Motor neuron (in vitro differentiated cells): ENCODE results near the gene CHFR. TPM values are rescaled to one million over a fixed set of nuclear protein-coding genes. Genes with fewer than 3 reads are reported as not detected.
"Not testable (repeated sequence)": the region's sequence is repeated elsewhere in the genome, so short reads cannot be mapped to it uniquely, and the experiment has no call there.

Source experiments
- ATAC-seq, 8 experiments: fragments of 200-7000 bp; cut with Tn5 transposase; replicated peaks in 6 of 8; 2 replicates each; pipeline ENCODE4 v1.8.0; 2021; ENCODE audit warnings: mild to moderate bottlenecking in 8 of 8, moderate library complexity in 8 of 8
- H3K27ac ChIP-seq, 2 donors: fragments of 250-450 bp; sonication (Bioruptor Pico); 2 replicates each; pipeline ENCODE4 v1.9.0; 2021; ENCODE audit warnings: antibody characterized with exemption in 2 of 2, mild to moderate bottlenecking in 2 of 2, moderate library complexity in 1 of 2
- H3K4me1 ChIP-seq, 2 donors: fragments of 250-450 bp; sonication (Bioruptor Pico); replicated peaks in 1 of 2; 2 replicates each; pipeline ENCODE4 v1.6.1; 2021; ENCODE audit warnings: antibody characterized with exemption in 2 of 2, mild to moderate bottlenecking in 2 of 2, moderate library complexity in 1 of 2
- H3K4me3 ChIP-seq, 5 donors: fragments of 250-450 bp; sonication (Bioruptor Pico); 2 replicates each; pipeline ENCODE4 v1.9.0; 2021; ENCODE audit warnings: antibody characterized with exemption in 5 of 5, mild to moderate bottlenecking in 5 of 5, moderate library complexity in 4 of 5
- WGBS, 10 experiments: fragments of 450-650 bp; shearing (Covaris generic); methylation state at CpG; one replicate each; pipeline ENCODE4 v1.0.0; 2022; 5-methylcytosine and 5-hydroxymethylcytosine counted together
- in situ Hi-C, 9 experiments: fragments of 400-800 bp; cut with MboI; loops; one replicate each; pipeline ENCODE4 v1.15.0; 2021; ENCODE audit warnings: low sequenced_read_pairs in 9 of 9, low pct_unique_long_range_greater_than_20kb in 2 of 9; ENCODE audit not compliant: unreplicated experiment in 9 of 9
- total RNA-seq, 8 experiments: library from RNA; unstranded; fragments of 300-600 nt; gene quantifications; 2 replicates each; pipeline versions ENCODE4 v1.2.3 to v1.2.4, GENCODE V29; 2022

CHFR gene
- total RNA-seq, 8 experiments from 2014 or later: 22.1 to 69.6 (median 24.8) TPM

- in situ Hi-C loops: no loop called here
- Histone ChIP-seq H3K4me1 (no peaks in the 10 kb centered on the region), H3K4me3 (no peak overlapping the region), H3K27ac (no peak overlapping the region)
- WGBS, 10 experiments: 83 to 100% methylated on average over 2 to 9 of the region's 14 CpGs; no CpG with 5 or more reads in 8 of the 10 experiments
- no peak for ATAC-seq
Observed at GRCh38 chr12:132869551-132869950, 17.9 kb downstream of the CHFR start.

GRCh38 chr12:132866251-132866828, 21.1 kb downstream of the CHFR start:
- peak in 2 of 8 experiments; percentile 56 to 71 for ATAC-seq
- WGBS, 10 experiments: 94 to 100% (median 97%) methylated on average over 2 to 12 of the region's 14 CpGs; no CpG with 5 or more reads in 3 of the 10 experiments
- no peak overlapping the region for H3K4me3 ChIP-seq
- in situ Hi-C loops: no loop called here
- H3K27ac ChIP-seq: no peak overlapping the region
- no peaks in the 10 kb centered on the region for H3K4me1 ChIP-seq

GRCh38 chr12:132861558-132861957, 25.8 kb downstream of the CHFR start:
- Histone ChIP-seq H3K4me1 (no peaks in the 10 kb centered on the region), H3K4me3 (no peak overlapping the region), H3K27ac (no peak overlapping the region)
- 92 to 100% (median 97%) methylated on average over 1 to 7 of the region's 8 CpGs; no CpG with 5 or more reads in 5 of the 10 experiments for WGBS, 10 experiments
- in situ Hi-C loops: no loop called here
- no peak for ATAC-seq

GRCh38 chr12:132858718-132859266, 28.6 kb downstream of the CHFR start:
- peak in 3 of 8 experiments; percentile 9 to 85 (median 18) for ATAC-seq
- in situ Hi-C loops: no loop called here
- Histone ChIP-seq H3K4me3 (no peak overlapping the region), H3K27ac (no peak overlapping the region), H3K4me1 (no peaks in the 10 kb centered on the region)
- 83 to 100% (median 97%) methylated on average over 1 to 11 of the region's 18 CpGs; no CpG with 5 or more reads in 3 of the 10 experiments for WGBS, 10 experiments

GRCh38 chr12:132857019-132857418, 30.4 kb downstream of the CHFR start:
- in situ Hi-C loops, H3K4me3 ChIP-seq, H3K4me1 ChIP-seq, ATAC-seq, H3K27ac ChIP-seq: not testable (repeated sequence)
- WGBS, 10 experiments: 90 to 93% methylated on average over 4 to 7 of the region's 21 CpGs; no CpG with 5 or more reads in 8 of the 10 experiments

GRCh38 chr12:132856581-132856980, 30.8 kb downstream of the CHFR start:
- Histone ChIP-seq H3K4me3 (no peak overlapping the region), H3K27ac (no peak overlapping the region), H3K4me1 (no peaks in the 10 kb centered on the region)
- ATAC-seq: no peak
- 94 to 100% methylated on average over 1 to 11 of the region's 17 CpGs; no CpG with 5 or more reads in 8 of the 10 experiments for WGBS, 10 experiments
- in situ Hi-C loops: no loop called here

- H3K4me1 ChIP-seq, H3K4me3 ChIP-seq, H3K27ac ChIP-seq, ATAC-seq, in situ Hi-C loops: not testable (repeated sequence)
- 80 to 100% (median 95%) methylated on average over 1 to 11 of the region's 14 CpGs; no CpG with 5 or more reads in 2 of the 10 experiments for WGBS, 10 experiments
Observed at GRCh38 chr12:132855211-132855610, 32.2 kb downstream of the CHFR start.

- WGBS, 10 experiments: 75 to 100% (median 95%) methylated on average over 1 to 13 of the region's 51 CpGs; no CpG with 5 or more reads in 3 of the 10 experiments
- Histone ChIP-seq H3K4me3 (no peak overlapping the region), H3K4me1 (no peaks in the 10 kb centered on the region), H3K27ac (no peak overlapping the region)
- peak in 2 of 8 experiments; percentile 15 to 17 for ATAC-seq
- in situ Hi-C loops: no loop called here
Observed at GRCh38 chr12:132853285-132854092, 33.9 kb downstream of the CHFR start.

- H3K27ac ChIP-seq: no peak overlapping the region
- H3K4me3 ChIP-seq: no peak overlapping the region
- WGBS, 10 experiments: 96 to 100% (median 100%) methylated on average over 1 to 5 of the region's 12 CpGs; no CpG with 5 or more reads in 5 of the 10 experiments
- no peak for ATAC-seq
- in situ Hi-C loops: no loop called here
- no peaks in the 10 kb centered on the region for H3K4me1 ChIP-seq
Observed at GRCh38 chr12:132852496-132852895, 34.9 kb downstream of the CHFR start.

- no peak overlapping the region for H3K27ac ChIP-seq
- no peak for ATAC-seq
- no peaks in the 10 kb centered on the region for H3K4me1 ChIP-seq
- in situ Hi-C loops: no loop called here
- H3K4me3 ChIP-seq: no peak overlapping the region
- WGBS, 10 experiments: 90 to 97% (median 92%) methylated on average over 4 to 12 of the region's 25 CpGs; no CpG with 5 or more reads in 6 of the 10 experiments
Observed at GRCh38 chr12:132851465-132851864, 35.9 kb downstream of the CHFR start.

- 90 to 100% (median 93%) methylated on average over 1 to 6 of the region's 16 CpGs; no CpG with 5 or more reads in 6 of the 10 experiments for WGBS, 10 experiments
- Histone ChIP-seq H3K4me3 (no peak overlapping the region), H3K27ac (no peak overlapping the region), H3K4me1 (no peaks in the 10 kb centered on the region)
- no peak for ATAC-seq
- in situ Hi-C loops: no loop called here
Observed at GRCh38 chr12:132850291-132850690, 37.1 kb downstream of the CHFR start.

GRCh38 chr12:132848521-132848920, 38.9 kb downstream of the CHFR start:
- in situ Hi-C loops: no loop called here
- 96 to 100% (median 100%) methylated on average over 2 to 5 of the region's 13 CpGs; no CpG with 5 or more reads in 7 of the 10 experiments for WGBS, 10 experiments
- Histone ChIP-seq H3K4me3 (no peak overlapping the region), H3K4me1 (no peaks in the 10 kb centered on the region), H3K27ac (no peak overlapping the region)
- no peak for ATAC-seq
